Uterus (tissue), 4 donors: ENCODE measurements around the gene RPS8. TPM values are rescaled to one million over a fixed set of nuclear protein-coding genes. Genes with fewer than 3 reads are reported as not detected.
A peak's percentile ranks its signal among the peaks of the same experiment; 100 is the strongest.

Experiments used
- DNase-seq, 2 donors: peaks; one replicate each; pipeline ENCODE4 v3.0.0-alpha.2; 2019 to 2020
- H3K27ac ChIP-seq, 2 donors: fragments of 200-600 bp; sonication (generic); 1 replicate in 1 of 2; 2 replicates in 1 of 2; pipeline ENCODE4 v1.5.1; 2016 to 2018
- H3K27me3 ChIP-seq, 2 donors: fragments of 200-600 bp; sonication (generic); one replicate each; pipeline ENCODE4 v1.5.1; 2018 to 2019; ENCODE audit warnings: control low read depth in 1 of 2
- H3K36me3 ChIP-seq, 2 donors: fragments of 200-600 bp; sonication (generic); one replicate each; pipeline ENCODE4 v1.5.1; 2019; ENCODE audit warnings: control low read depth in 1 of 2
- H3K4me1 ChIP-seq, 2 donors: fragments of 200-600 bp; sonication (generic); one replicate each; pipeline ENCODE4 v1.5.1; 2018 to 2019; ENCODE audit warnings: control low read depth in 1 of 2
- H3K4me3 ChIP-seq, 2 donors: fragments of 200-600 bp; sonication (generic); 1 replicate in 1 of 2; 2 replicates in 1 of 2; pipeline ENCODE4 v1.5.1; 2018 to 2019; ENCODE audit warnings: mild to moderate bottlenecking in 1 of 2
- H3K9me3 ChIP-seq, 2 donors: fragments of 200-600 bp; sonication (generic); one replicate each; pipeline ENCODE4 v1.5.1; 2019; ENCODE audit warnings: control low read depth in 1 of 2
- CTCF ChIP-seq, 4 experiments: fragments of 200-600 bp in 2 of 4; fragments of 450-650 bp in 2 of 4; sonication (generic) in 2 of 4; IDR thresholded peaks; one replicate each; pipeline ENCODE4 v1.5.1; 2016 to 2019; ENCODE audit warnings: antibody characterized with exemption in 4 of 4, mild to moderate bottlenecking in 2 of 4, moderate library complexity in 1 of 4
- POLR2A ChIP-seq, 2 donors: fragments of 450-650 bp; IDR thresholded peaks; one replicate each; pipeline ENCODE4 v1.6.1; 2016; ENCODE audit warnings: antibody characterized with exemption in 2 of 2, mild to moderate bottlenecking in 1 of 2, moderate library complexity in 1 of 2
- intact Hi-C: fragments of 100-400 bp; cut with DNase I; formaldehyde crosslinking; loops from one replicate; pipeline ENCODE4 v1.15.1; 2023; ENCODE audit warnings: low total_unique reads
- total RNA-seq, 4 donors: library from RNA; depleted of rRNA in 3 of 4; stranded (reverse); fragments of >200 nt in 3 of 4; gene quantifications; one replicate each; pipeline versions ENCODE4 v1.1.0 to v1.2.4, GENCODE V29; 2014 to 2023
- donor health status: DM: yes; HTN: yes; CAD: no.

RPS8 gene
- 1,000 to 10,000 TPM; 2,651 to 7,196 (median 4,456) TPM for total RNA-seq

- intact Hi-C loops, result no loop called here
- Histone ChIP-seq H3K27me3 (no peaks in the 10 kb centered on the region), H3K9me3 (no peaks in the 10 kb centered on the region), H3K36me3 (no peaks in the 10 kb centered on the region), H3K4me1 (no peaks in the 10 kb centered on the region), H3K4me3 (peak within 1 kb of the TSS; percentile 88 to 93), H3K27ac (peak within 1 kb of the TSS; percentile 94 to 98)
- peak; percentile 92 to 95 for DNase-seq
- peak; percentile 88 to 95 for TF ChIP-seq POLR2A (IDR thresholded peaks at IDR 0.05)
- TF ChIP-seq CTCF (IDR thresholded peaks at IDR 0.05), result peak in 1 of 4 experiments; percentile 5
Observed at GRCh38 chr1:44775078-44775929, at the start of gene RPS8. Gene RPS8 (plus strand): TSS chr1:44775540. CDS start chr1:44775597, 57 bp downstream.

- H3K9me3 ChIP-seq, result no peaks in the 10 kb centered on the region
- H3K27me3 ChIP-seq, result no peaks in the 10 kb centered on the region
- intact Hi-C loops, result loop anchor here (5.0 kb wide), 1 partner anchor 256 kb away; the partner anchor contains the start of gene EIF2B3
- no peaks in the 10 kb centered on the region for H3K4me1 ChIP-seq
- DNase-seq, result peak; percentile 93 to 97
- no peaks in the 10 kb centered on the region for H3K36me3 ChIP-seq
- peak within 1 kb of the TSS; percentile 86 to 95 for H3K27ac ChIP-seq
- TF ChIP-seq CTCF (IDR thresholded peaks at IDR 0.05), result peak; percentile 67 to 84 (median 82)
- peak; percentile 69 to 70 for TF ChIP-seq POLR2A (IDR thresholded peaks at IDR 0.05)
- no peak within 1 kb of the TSS for H3K4me3 ChIP-seq
Observed at GRCh38 chr1:44730741-44731512, 44.4 kb upstream of the RPS8 start, which contains the start of gene RNU5D-1. Gene RNU5D-1 (minus strand): TSS chr1:44731170.

GRCh38 chr1:44733365-44733764, 42.0 kb upstream of the RPS8 start:
- no peak for TF ChIP-seq POLR2A (IDR thresholded peaks at IDR 0.05)
- TF ChIP-seq CTCF (IDR thresholded peaks at IDR 0.05), result no peak
- intact Hi-C loops, result loop anchor here (5.0 kb wide), 1 partner anchor 254 kb away; the partner anchor contains the start of gene EIF2B3
- peak overlapping the region in 1 of 2 donors; percentile 15 for H3K27ac ChIP-seq
- no peaks in the 10 kb centered on the region for H3K36me3 ChIP-seq
- H3K4me3 ChIP-seq, result no peak overlapping the region
- H3K4me1 ChIP-seq, result no peaks in the 10 kb centered on the region
- DNase-seq, result no peak
- no peaks in the 10 kb centered on the region for H3K9me3 ChIP-seq
- H3K27me3 ChIP-seq, result no peaks in the 10 kb centered on the region

GRCh38 chr1:44733784-44734183, 41.6 kb upstream of the RPS8 start:
- peak overlapping the region in 1 of 2 donors; percentile 15 for H3K27ac ChIP-seq
- no peaks in the 10 kb centered on the region for H3K27me3 ChIP-seq
- H3K4me3 ChIP-seq, result no peak overlapping the region
- no peaks in the 10 kb centered on the region for H3K36me3 ChIP-seq
- H3K9me3 ChIP-seq, result no peaks in the 10 kb centered on the region
- no peaks in the 10 kb centered on the region for H3K4me1 ChIP-seq
- intact Hi-C loops, result loop anchor here (5.0 kb wide), 1 partner anchor 254 kb away; the partner anchor contains the start of gene EIF2B3
- DNase-seq, result no peak
- TF ChIP-seq CTCF (IDR thresholded peaks at IDR 0.05) (no peak), POLR2A (IDR thresholded peaks at IDR 0.05) (no peak)
